ENCODE results near the gene TNFSF4. TPM values are rescaled to one million over a fixed set of nuclear protein-coding genes. Genes with fewer than 3 reads are reported as not detected.

The TNFSF4 gene
- total RNA-seq, 1 experiment from 2014 or later, result 0.31 TPM

- CTCF ChIA-PET, result no interaction called here
- H3K27ac Mint-ChIP-seq (ENCODE audit: unreplicated experiment), result no peak overlapping the region
- H3K27me3 Mint-ChIP-seq (ENCODE audit: unreplicated experiment), result no peaks in the 10 kb centered on the region
These were observed 3.2 kb upstream of the TNFSF4 start for GRCh38 chr1:173210283-173210682.

GRCh38 chr1:173208868-173209267 is 1.7 kb upstream of the TNFSF4 start:
- CTCF ChIA-PET, result interaction anchor here (0.8 kb wide), 1 partner anchor 11 kb away, joined by 3 read pairs; no protein-coding TSS in a partner anchor
- intact Hi-C loops (cut with micrococcal nuclease; ENCODE audit: unreplicated experiment), result no loop called here
- TF ChIP-seq CTCF (IDR thresholded peaks at IDR 0.05; ENCODE audit: unreplicated experiment), result no peak

More at GRCh38 chr1:173210283-173210682, 3.2 kb upstream of the TNFSF4 start:
- Mint-ChIP-seq H3K9me3 (ENCODE audit: low read depth, unreplicated experiment) (no peaks in the 10 kb centered on the region), H3K36me3 (ENCODE audit: insufficient read depth, unreplicated experiment) (no peaks in the 10 kb centered on the region), H3K4me1 (ENCODE audit: low read depth, unreplicated experiment) (peaks cover 20% of the 10 kb centered on the region), H3K4me3 (ENCODE audit: low read depth, unreplicated experiment) (no peak overlapping the region)
- no TSS peak for BruUV-seq (replicated peaks)
- DNase-seq, result peak; percentile 26
- TF ChIP-seq CTCF (IDR thresholded peaks at IDR 0.05; ENCODE audit: unreplicated experiment), result no peak
- intact Hi-C loops (cut with micrococcal nuclease; ENCODE audit: unreplicated experiment), result no loop called here

GRCh38 chr1:173208146-173208545 is 1.0 kb upstream of the TNFSF4 start:
- intact Hi-C loops (cut with micrococcal nuclease; ENCODE audit: unreplicated experiment), result no loop called here
- Mint-ChIP-seq H3K27me3 (ENCODE audit: unreplicated experiment) (no peaks in the 10 kb centered on the region), H3K27ac (ENCODE audit: unreplicated experiment) (no peak overlapping the region), H3K4me1 (ENCODE audit: low read depth, unreplicated experiment) (peaks cover 23% of the 10 kb centered on the region), H3K9me3 (ENCODE audit: low read depth, unreplicated experiment) (no peaks in the 10 kb centered on the region), H3K36me3 (ENCODE audit: insufficient read depth, unreplicated experiment) (no peaks in the 10 kb centered on the region), H3K4me3 (ENCODE audit: low read depth, unreplicated experiment) (no peak overlapping the region)
- no peak for TF ChIP-seq CTCF (IDR thresholded peaks at IDR 0.05; ENCODE audit: unreplicated experiment)
- BruUV-seq (replicated peaks), result no TSS peak
- CTCF ChIA-PET, result no interaction called here
- DNase-seq, result no peak

More at GRCh38 chr1:173208868-173209267, 1.7 kb upstream of the TNFSF4 start:
- Mint-ChIP-seq H3K27ac (ENCODE audit: unreplicated experiment) (no peak overlapping the region), H3K9me3 (ENCODE audit: low read depth, unreplicated experiment) (no peaks in the 10 kb centered on the region), H3K4me1 (ENCODE audit: low read depth, unreplicated experiment) (peaks cover 23% of the 10 kb centered on the region), H3K4me3 (ENCODE audit: low read depth, unreplicated experiment) (no peak overlapping the region), H3K27me3 (ENCODE audit: unreplicated experiment) (no peaks in the 10 kb centered on the region), H3K36me3 (ENCODE audit: insufficient read depth, unreplicated experiment) (no peaks in the 10 kb centered on the region)
- DNase-seq, result no peak
- no TSS peak for BruUV-seq (replicated peaks)

- intact Hi-C loops (cut with micrococcal nuclease; ENCODE audit: unreplicated experiment), result no loop called here
- CTCF ChIA-PET, result interaction anchor here (1.1 kb wide), 1 partner anchor 379 kb away, joined by 8 read pairs; no protein-coding TSS in a partner anchor
- Mint-ChIP-seq H3K36me3 (ENCODE audit: insufficient read depth, unreplicated experiment) (no peaks in the 10 kb centered on the region), H3K4me1 (ENCODE audit: low read depth, unreplicated experiment) (peaks cover 26% of the 10 kb centered on the region), H3K27ac (ENCODE audit: unreplicated experiment) (no peak overlapping the region), H3K27me3 (ENCODE audit: unreplicated experiment) (no peaks in the 10 kb centered on the region), H3K4me3 (ENCODE audit: low read depth, unreplicated experiment) (no peak overlapping the region), H3K9me3 (ENCODE audit: low read depth, unreplicated experiment) (no peaks in the 10 kb centered on the region)
- BruUV-seq (replicated peaks), result no TSS peak
- no peak for DNase-seq
- no peak for TF ChIP-seq CTCF (IDR thresholded peaks at IDR 0.05; ENCODE audit: unreplicated experiment)
These were observed 1.7 kb downstream of the TNFSF4 start for GRCh38 chr1:173205146-173206051.

Data from Calu3 (cell line).